Tibial artery (tissue), 4 donors: Measurements from ENCODE around the gene ATAT1.

Experiments
- DNase-seq, 2 donors: peaks; one replicate each; pipeline ENCODE4 v3.0.0-alpha.2; 2019
- H3K27ac ChIP-seq, 2 donors: fragments of 200-600 bp; sonication (generic) in 1 of 2; 1 replicate in 1 of 2; 2 replicates in 1 of 2; pipeline ENCODE4 v1.5.1; 2018 to 2019; ENCODE audit warnings: mild to moderate bottlenecking in 1 of 2
- H3K27me3 ChIP-seq, 2 donors: fragments of 200-600 bp; sonication (generic) in 1 of 2; one replicate each; pipeline versions ENCODE4 v1.5.1 to v1.6.0; 2016 to 2019
- H3K36me3 ChIP-seq, 3 donors: fragments of 200-600 bp; sonication (generic) in 2 of 3; one replicate each; pipeline ENCODE4 v1.5.1; 2016 to 2019; ENCODE audit warnings: mild to moderate bottlenecking in 2 of 3
- H3K4me1 ChIP-seq, 4 donors: fragments of 200-600 bp; sonication (generic) in 2 of 4; 1 replicate in 3 of 4; 2 replicates in 1 of 4; pipeline ENCODE4 v1.5.1; 2016 to 2019
- H3K4me3 ChIP-seq, 2 donors: fragments of 200-600 bp; sonication (generic) in 1 of 2; 1 replicate in 1 of 2; 2 replicates in 1 of 2; pipeline ENCODE4 v1.5.1; 2018 to 2019; ENCODE audit warnings: mild to moderate bottlenecking in 2 of 2
- H3K9me3 ChIP-seq, 3 donors: fragments of 200-600 bp; sonication (generic) in 1 of 3; one replicate each; pipeline ENCODE4 v1.5.1; 2016 to 2019
- intact Hi-C: fragments of 100-400 bp; cut with DNase I; formaldehyde crosslinking; loops from one replicate; pipeline ENCODE4 v1.15.0; 2023; ENCODE audit warnings: low total_unique reads
- TF ChIP-seq, protein P1 (sequence below), 2 experiments: fragments of 200-600 bp in 1 of 2; fragments of 450-650 bp in 1 of 2; IDR thresholded peaks; one replicate each; pipeline ENCODE4 v1.5.1; 2017 to 2019; ENCODE audit warnings: antibody characterized with exemption in 2 of 2, mild to moderate bottlenecking in 1 of 2, moderate library complexity in 1 of 2

The ATAT1 gene

GRCh38 chr6:30611150-30611855 is 15.4 kb upstream of the ATAT1 start:
- H3K4me1 ChIP-seq = peaks cover 0 to 58% (median 34%) of the 10 kb centered on the region in 4 donors
- no peak overlapping the region for H3K4me3 ChIP-seq
- DNase-seq = no peak
- intact Hi-C loops = no loop called here
- no peaks in the 10 kb centered on the region for H3K9me3 ChIP-seq
- TF ChIP-seq, protein P1, sequence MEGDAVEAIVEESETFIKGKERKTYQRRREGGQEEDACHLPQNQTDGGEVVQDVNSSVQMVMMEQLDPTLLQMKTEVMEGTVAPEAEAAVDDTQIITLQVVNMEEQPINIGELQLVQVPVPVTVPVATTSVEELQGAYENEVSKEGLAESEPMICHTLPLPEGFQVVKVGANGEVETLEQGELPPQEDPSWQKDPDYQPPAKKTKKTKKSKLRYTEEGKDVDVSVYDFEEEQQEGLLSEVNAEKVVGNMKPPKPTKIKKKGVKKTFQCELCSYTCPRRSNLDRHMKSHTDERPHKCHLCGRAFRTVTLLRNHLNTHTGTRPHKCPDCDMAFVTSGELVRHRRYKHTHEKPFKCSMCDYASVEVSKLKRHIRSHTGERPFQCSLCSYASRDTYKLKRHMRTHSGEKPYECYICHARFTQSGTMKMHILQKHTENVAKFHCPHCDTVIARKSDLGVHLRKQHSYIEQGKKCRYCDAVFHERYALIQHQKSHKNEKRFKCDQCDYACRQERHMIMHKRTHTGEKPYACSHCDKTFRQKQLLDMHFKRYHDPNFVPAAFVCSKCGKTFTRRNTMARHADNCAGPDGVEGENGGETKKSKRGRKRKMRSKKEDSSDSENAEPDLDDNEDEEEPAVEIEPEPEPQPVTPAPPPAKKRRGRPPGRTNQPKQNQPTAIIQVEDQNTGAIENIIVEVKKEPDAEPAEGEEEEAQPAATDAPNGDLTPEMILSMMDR (IDR thresholded peaks at IDR 0.05) = no peak
- peak overlapping the region in 1 of 2 donors; percentile 98 for H3K27ac ChIP-seq
- H3K36me3 ChIP-seq = peaks cover 38 to 41% (median 40%) of the 10 kb centered on the region in 3 donors
- no peaks in the 10 kb centered on the region for H3K27me3 ChIP-seq

- intact Hi-C loops = no loop called here
- H3K27me3 ChIP-seq = no peaks in the 10 kb centered on the region
These were observed 14.8 kb upstream of the ATAT1 start for GRCh38 chr6:30611856-30612194.

DNA sequence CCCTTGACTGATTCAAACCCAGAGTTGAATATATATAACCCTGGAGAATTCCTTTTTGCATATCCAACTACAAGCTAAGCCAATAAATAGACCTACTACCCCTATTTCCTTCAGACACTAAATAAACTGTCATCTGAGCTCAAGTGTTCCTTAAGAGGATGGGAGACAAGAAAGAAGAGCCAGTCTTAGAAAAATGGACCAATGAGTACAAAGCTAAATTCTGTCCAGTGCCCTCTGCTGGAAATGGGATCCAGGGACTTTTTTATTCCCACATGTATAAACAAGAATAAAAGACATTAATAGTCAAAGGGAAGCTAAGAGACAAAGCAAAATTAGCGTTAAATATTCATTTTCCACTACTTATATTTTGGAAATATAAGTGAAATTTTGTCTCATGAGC is 14.5 kb upstream of the ATAT1 start:
- TF ChIP-seq, protein P1 (IDR thresholded peaks at IDR 0.05) = no peak
- no peak overlapping the region for H3K4me3 ChIP-seq
- peak overlapping the region in 1 of 2 donors; percentile 98 for H3K27ac ChIP-seq
- H3K4me1 ChIP-seq = peaks cover 0 to 58% (median 34%) of the 10 kb centered on the region in 4 donors
- H3K36me3 ChIP-seq = peaks cover 36 to 38% (median 36%) of the 10 kb centered on the region in 3 donors
- no peaks in the 10 kb centered on the region for H3K9me3 ChIP-seq
- DNase-seq = no peak
- intact Hi-C loops = no loop called here
- no peaks in the 10 kb centered on the region for H3K27me3 ChIP-seq

More at GRCh38 chr6:30611856-30612194, 14.8 kb upstream of the ATAT1 start:
- peak overlapping the region in 1 of 2 donors; percentile 98 for H3K27ac ChIP-seq
- TF ChIP-seq, protein P1 (IDR thresholded peaks at IDR 0.05) = no peak
- peaks cover 38 to 41% (median 40%) of the 10 kb centered on the region in 3 donors for H3K36me3 ChIP-seq
- no peak overlapping the region for H3K4me3 ChIP-seq
- no peak for DNase-seq
- H3K9me3 ChIP-seq = no peaks in the 10 kb centered on the region
- peaks cover 0 to 58% (median 34%) of the 10 kb centered on the region in 4 donors for H3K4me1 ChIP-seq

DNA sequence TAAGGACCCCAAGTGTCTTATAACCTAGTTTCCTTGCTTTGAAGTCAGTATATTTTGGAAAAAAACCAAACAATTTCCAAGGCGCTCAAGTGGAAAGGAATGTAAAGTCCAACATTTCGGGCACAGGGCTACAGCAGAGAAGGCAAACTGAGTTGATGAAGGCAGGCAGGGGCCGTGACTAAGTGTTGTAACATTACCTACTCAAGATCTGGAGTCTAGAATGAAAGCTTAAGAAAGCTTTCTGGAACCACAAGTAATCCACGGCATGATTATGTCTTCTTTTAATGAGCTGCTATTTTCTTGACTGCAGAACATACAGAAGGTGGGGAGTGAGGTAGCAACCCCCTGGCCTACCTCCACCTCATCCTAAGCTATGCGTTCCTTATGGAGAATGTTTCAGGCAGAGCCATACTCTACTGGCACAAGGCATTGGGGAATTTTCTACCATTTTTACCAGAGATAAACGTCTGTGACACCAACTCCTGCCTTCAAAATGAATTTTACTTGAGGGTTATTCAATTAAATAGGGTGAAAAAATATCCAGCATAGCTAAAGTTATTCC is 13.9 kb upstream of the ATAT1 start:
- TF ChIP-seq, protein P1 (IDR thresholded peaks at IDR 0.05) = no peak
- no peak for DNase-seq
- no peak overlapping the region for H3K4me3 ChIP-seq
- H3K27me3 ChIP-seq = no peaks in the 10 kb centered on the region
- H3K9me3 ChIP-seq = no peaks in the 10 kb centered on the region
- intact Hi-C loops = no loop called here
- H3K27ac ChIP-seq = peak overlapping the region; percentile 96 to 98
- H3K4me1 ChIP-seq = peaks cover 0 to 58% (median 34%) of the 10 kb centered on the region in 4 donors
- H3K36me3 ChIP-seq = peaks cover 30 to 32% (median 30%) of the 10 kb centered on the region in 3 donors

- intact Hi-C loops = no loop called here
- H3K27ac ChIP-seq = peak overlapping the region; percentile 96 to 98
- TF ChIP-seq, protein P1 (IDR thresholded peaks at IDR 0.05) = no peak
These were observed 13.2 kb upstream of the ATAT1 start for GRCh38 chr6:30613251-30614043.

More at GRCh38 chr6:30613251-30614043, 13.2 kb upstream of the ATAT1 start:
- peaks cover 23 to 25% (median 24%) of the 10 kb centered on the region in 3 donors for H3K36me3 ChIP-seq
- DNase-seq = peak in 1 of 2 donors; percentile 5
- peak overlapping the region; percentile 87 to 90 for H3K4me3 ChIP-seq
- H3K4me1 ChIP-seq = peaks cover 0 to 62% (median 38%) of the 10 kb centered on the region in 4 donors
- H3K9me3 ChIP-seq = no peaks in the 10 kb centered on the region
- H3K27me3 ChIP-seq = no peaks in the 10 kb centered on the region
